Esophagus mucosa (tissue), 1 donor: ENCODE results near the gene GRAP. TPM values are rescaled to one million over a fixed set of nuclear protein-coding genes. Genes with fewer than 3 reads are reported as not detected.

Source experiments
- ATAC-seq: fragments of 200-7000 bp; cut with Tn5 transposase; one replicate; pipeline ENCODE4 v1.9.1; 2020
- total RNA-seq: library from RNA; stranded (reverse); gene quantifications from one replicate; pipeline ENCODE4 v1.2.4, GENCODE V29; 2023
- donor health status: DM: yes; HTN: yes; CAD: no.

GRAP gene
- total RNA-seq, 1 donor from 2014 or later: 1.00 TPM

DNA sequence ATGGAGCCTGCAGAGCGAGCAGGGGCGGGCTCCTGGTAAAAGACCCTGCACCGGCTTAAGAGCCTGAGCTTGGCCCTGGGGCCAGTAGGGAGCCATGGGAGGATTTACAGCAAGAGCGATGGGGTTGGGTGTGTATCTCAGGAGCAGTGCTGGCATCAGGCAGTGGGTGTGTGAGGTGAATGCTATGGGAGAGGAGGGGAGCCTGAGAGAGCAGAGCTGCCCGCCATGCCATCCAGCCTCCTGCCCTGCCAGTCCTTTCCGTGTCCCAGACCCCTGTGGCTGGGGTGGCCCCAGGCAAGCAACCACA, 65.5 kb downstream of the GRAP start:
- ATAC-seq: no peak

DNA sequence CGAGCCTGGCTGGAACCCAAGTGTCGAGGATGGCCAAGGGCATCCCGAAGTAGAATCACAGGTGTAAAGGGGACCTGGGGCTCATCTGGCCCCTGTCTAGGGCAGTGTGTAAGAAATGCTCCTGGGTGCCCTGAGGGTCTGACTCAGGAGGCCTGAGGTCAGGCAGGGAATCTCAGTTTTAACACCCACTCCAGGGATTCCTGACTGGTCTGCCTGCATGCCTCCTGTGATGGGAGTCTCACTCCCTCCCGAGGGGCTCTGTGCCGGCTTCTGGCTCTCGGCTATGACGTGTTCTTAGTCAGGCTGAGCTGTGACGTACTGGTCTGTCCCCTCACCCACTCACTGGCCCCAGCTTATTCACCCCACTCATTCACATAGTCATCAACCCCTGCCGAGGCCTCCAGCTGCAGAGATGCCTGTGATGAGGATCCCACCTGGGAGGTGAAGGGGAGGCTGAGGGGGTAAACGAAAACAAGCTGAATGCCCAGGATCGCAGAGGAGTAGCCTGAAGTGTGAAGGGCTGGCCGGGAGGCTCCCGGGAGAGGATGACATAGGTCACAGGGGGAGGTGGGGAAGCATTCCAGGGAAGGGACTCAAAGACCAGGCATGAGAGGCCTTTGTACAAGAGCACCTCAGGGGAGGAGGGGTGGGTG, 65.9 kb downstream of the GRAP start:
- ATAC-seq: no peak

DNA sequence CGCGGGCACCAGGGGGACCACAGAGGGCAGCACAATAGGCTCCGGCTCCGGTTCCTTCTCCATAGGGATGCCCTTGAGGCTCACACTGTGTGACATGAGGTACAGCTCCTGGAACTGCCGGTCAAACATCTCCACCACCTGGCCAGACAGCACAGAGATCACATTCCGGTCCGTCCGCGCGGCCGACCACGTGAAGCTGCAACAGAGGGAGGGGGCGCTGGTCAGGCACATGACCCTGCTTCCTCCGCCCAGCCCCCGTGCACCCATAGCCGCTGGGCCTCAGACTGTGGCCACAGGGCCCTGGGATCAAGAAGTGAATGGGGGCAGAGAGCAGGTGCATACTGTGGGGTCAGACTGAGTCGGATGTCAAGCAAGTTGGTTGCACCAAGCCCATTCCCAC, 68.1 kb downstream of the GRAP start:
- ATAC-seq: no peak

DNA sequence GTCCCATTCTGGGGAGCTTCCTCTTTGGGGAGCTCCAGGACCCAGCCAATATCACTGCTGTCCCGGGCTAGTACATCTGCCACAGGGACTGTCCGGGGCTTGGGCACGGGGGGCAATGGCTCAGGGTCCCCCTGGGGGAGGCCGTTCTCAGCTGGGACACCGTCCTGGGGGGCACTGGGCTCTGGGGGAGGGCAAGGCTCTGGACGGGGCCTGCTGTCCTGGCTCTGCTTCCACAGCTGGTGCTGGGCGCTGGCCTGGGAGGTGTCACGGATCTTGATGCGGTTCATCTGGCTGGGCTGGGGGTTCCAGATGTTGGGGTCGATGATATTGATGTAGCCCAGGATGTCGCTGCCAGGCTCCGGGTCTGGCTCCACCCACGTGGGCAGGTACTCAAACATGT, 68.7 kb downstream of the GRAP start:
- no peak for ATAC-seq

DNA sequence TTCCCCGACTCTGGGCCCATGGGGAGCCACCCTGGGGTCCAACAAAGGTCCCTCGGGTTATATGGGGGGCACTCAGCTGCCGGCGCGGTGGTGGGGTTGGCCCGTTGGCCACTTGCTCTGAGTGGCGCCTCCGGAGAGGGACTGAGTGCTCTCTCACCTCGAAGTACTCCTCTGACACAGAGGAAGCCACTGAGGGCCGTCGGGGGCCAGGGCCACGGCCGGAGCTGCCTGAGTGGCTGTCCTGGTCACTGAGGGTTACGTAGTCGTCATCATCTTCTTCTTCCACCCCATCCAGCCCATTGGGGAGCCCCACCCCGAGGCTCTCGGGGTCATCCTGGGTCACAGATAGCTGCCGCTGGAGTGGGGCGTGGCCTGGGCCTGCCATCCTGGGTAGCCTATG, 69.1 kb downstream of the GRAP start:
- no peak for ATAC-seq

DNA sequence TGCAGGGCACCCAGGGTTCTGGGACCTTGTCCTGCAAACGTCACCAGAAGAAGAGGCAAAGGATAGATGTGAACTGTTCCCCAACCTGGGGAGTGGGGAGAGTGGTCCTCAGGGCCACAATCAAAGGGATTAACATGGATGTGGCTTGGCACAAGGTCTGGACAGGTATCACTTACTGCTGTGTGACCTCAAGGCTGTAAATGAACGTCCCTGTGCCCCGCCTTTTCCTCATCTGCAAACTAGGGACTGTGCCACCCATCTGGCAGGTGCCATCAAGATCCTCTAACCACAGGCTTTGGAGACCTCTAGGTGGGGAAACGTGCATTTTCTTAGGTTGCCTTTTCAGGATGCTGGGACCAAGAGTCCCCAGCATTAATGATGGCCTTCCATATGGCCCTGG, 69.7 kb downstream of the GRAP start:
- ATAC-seq: no peak

DNA sequence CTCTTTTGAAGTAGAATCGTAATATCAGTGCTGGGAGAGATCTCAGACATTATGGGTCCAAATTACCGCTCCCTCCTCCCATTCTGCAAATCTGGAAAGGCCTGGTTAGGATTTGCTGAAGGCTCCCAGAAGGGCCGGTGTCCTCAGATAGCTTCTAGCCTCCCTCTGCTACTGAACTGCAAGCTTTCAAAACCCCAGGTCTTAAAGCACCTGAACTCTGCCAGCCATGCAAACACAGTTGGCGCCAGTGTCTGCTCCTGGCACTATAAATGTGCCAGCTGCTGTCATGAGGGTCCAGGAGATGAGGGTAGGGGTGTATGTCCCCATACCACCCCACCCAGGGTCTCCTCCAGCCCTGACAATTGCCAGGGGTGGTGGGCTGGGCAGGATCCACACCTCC, 70.6 kb downstream of the GRAP start:
- no peak for ATAC-seq

DNA sequence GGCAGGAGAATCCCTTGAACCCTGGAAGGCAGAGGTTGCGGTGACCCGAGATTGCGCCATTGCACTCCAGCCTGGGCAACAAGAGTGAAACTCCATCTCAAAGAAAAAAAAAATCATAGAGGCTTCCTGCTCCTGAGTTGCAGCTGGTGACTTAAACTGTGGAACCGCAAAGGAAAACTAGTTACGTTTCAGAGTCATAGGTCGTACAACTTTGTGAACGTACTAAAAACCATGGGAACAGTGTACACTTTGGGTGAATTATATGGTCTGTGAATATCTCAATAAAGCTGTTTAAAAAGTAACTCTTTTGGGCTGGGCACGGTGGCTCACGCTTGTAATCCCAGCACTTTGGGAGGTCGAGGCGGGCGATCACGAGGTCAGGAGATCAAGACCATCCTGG, 71.2 kb downstream of the GRAP start:
- ATAC-seq: no peak

DNA sequence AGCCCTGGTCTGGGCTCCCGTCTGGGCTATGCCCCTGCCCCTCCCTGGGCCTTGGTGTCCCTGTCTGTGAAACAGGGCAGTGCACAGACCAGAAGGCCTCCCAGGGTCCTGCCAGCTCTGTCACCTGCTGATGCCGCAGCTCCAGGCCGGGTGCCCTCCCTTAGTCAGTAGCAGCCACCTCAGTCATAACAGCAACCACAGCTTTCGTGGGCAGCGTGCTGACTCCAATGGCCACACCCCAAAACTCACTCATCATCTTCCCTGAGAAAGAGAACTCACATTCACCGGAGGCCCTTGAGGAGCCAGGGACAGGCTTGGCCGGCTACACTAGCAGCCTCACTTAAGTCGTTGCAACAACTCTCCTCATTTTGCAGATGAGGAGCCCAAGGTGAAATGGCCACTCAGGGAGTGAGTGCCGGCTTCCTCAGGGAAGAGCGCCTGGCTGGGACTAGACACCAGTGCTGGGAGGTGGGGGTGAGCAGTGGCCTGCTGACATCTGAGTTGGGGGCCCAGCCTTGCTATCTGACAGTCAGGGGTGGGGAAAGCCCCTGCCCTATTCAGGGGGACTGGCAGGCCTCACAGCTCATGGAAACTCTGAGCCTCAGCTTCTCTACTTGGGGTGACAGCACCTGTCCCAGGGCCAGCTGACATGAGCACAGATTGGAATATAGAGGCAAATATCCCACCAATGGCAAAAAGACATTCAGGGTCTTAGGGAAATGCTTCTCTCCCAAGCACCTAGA, 72.2 kb downstream of the GRAP start:
- ATAC-seq: peak; percentile 71

DNA sequence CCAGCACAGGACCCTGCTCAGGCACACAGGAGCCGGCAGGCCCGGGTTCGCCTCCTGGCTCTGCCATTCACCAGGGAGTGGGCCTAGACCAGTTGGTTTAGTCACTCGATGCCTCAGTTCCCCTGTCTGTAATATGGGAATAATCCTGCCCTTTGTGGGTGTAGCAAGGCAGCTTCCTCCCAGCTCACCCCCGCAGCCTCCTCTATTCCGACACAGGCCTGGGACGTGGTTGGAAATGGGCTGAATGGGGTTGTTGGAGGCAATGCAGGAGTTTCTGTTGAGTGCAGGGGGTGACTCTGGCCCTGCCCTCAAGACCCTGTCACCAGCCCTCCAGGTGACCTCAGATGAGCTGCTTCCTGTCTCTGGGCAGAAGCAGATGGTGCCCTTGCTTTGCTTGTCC, 75.0 kb downstream of the GRAP start:
- no peak for ATAC-seq

Other genes with a start within 250 kb of the GRAP start
- 28.3 TPM for gene PRPSAP2, start 188.8 kb downstream of the GRAP start, total RNA-seq
- 0.64 TPM for gene SLC5A10, start 94.8 kb downstream of the GRAP start, total RNA-seq
- 47.0 TPM for gene FAM83G, start 42.2 kb downstream of the GRAP start, total RNA-seq
- gene GRAPL, start 80.6 kb upstream of the GRAP start, total RNA-seq: 0.48 TPM
- gene EPN2, start 190.4 kb upstream of the GRAP start, total RNA-seq: 68.3 TPM